AG09309 (cell line): ENCODE results near the gene CCDC73.

ENCODE experiments used
- DNase-seq: peaks from one replicate; pipeline ENCODE4 v3.0.0-alpha.2; 2010; ENCODE audit warnings: low read depth
- H3K4me3 ChIP-seq: 2 replicates; pipeline ENCODE4 v1.5.1; 2011; ENCODE audit warnings: mild to moderate bottlenecking, low read depth, low read length, moderate library complexity; ENCODE audit not compliant: control insufficient read depth
- TF ChIP-seq, protein P1 (sequence below): IDR thresholded peaks from 2 replicates; pipeline ENCODE4 v1.5.1; 2011; ENCODE audit warnings: mild to moderate bottlenecking, low read depth, low read length, inconsistent platforms; ENCODE audit not compliant: insufficient read depth, control insufficient read depth; ENCODE audit errors: missing control alignments

CCDC73 gene

DNA sequence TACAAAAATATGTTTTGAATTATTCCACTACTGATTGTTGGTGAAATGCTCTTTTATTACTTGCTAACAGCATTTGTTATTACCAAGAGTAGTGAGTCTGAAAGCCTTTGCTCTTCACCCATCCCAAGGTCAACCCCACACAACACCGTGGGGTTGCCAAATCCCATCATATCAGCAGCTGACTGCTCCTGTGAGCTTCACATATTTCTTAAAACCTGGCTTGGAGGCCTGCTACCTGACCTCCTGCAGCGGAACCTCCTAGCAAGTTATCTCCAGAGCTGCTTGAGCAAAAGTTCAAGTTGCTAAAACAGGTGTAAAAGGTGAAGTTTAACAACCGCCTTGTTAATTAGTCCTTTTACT is 230.9 kb downstream of the CCDC73 start:
- TF ChIP-seq, protein P1, sequence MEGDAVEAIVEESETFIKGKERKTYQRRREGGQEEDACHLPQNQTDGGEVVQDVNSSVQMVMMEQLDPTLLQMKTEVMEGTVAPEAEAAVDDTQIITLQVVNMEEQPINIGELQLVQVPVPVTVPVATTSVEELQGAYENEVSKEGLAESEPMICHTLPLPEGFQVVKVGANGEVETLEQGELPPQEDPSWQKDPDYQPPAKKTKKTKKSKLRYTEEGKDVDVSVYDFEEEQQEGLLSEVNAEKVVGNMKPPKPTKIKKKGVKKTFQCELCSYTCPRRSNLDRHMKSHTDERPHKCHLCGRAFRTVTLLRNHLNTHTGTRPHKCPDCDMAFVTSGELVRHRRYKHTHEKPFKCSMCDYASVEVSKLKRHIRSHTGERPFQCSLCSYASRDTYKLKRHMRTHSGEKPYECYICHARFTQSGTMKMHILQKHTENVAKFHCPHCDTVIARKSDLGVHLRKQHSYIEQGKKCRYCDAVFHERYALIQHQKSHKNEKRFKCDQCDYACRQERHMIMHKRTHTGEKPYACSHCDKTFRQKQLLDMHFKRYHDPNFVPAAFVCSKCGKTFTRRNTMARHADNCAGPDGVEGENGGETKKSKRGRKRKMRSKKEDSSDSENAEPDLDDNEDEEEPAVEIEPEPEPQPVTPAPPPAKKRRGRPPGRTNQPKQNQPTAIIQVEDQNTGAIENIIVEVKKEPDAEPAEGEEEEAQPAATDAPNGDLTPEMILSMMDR = no peak
- DNase-seq = no peak
- H3K4me3 ChIP-seq = no peak overlapping the region

DNA sequence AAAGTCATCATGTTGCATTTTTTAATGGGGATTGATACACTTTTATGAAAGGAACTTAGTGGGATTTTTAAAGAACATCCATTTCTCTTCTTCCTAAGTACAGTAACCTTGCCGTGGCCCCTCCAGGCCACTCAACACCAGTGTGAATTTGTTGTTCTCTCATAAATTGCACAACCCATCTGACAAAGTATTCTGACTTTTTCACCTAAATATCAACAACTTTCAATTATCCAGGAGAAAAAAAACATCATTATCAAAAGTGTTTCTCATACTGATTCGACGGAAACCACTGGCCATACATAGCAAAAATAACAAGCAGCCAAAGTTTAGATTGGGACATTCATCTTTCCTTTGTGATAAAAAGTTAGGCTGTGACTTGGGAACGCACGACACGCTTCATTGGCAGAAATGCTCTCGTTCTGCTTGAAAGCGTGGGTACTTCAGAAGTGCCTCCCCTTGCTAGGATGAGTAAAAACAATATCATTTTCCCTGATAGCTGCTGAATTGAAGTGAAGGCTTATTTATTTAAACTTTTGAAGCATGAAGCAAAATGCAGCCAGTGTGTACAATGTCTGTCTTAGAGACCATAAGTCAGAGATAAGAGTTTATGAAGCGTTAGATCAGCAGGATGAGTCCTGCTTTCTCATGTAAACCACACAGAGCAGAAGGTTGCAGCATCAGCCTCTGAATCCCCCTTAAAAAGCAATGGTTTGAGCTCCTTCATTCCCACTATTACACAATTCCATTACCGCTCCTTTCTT is 231.4 kb downstream of the CCDC73 start:
- TF ChIP-seq, protein P1 = no peak
- no peak overlapping the region for H3K4me3 ChIP-seq
- DNase-seq = no peak

DNA sequence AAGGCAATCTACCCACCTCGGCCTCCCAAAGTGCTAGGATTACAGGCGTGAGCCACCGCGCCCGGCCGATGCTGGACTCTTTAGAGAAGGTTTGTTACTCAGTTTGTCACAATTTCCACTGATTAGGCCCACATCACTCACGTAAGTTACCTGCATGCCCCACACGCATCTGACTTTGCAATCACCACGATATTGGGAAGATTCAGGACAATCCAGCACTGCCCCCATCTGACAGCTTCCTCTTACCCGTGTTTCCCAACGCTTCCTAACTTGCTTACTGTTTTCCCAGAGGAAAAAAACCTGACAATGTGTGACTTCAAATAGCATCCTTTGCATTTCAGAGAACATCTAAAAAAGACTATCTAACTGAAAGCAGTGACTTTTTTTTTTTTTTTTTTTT is 232.6 kb downstream of the CCDC73 start:
- H3K4me3 ChIP-seq = no peak overlapping the region
- TF ChIP-seq, protein P1 = no peak
- no peak for DNase-seq

DNA sequence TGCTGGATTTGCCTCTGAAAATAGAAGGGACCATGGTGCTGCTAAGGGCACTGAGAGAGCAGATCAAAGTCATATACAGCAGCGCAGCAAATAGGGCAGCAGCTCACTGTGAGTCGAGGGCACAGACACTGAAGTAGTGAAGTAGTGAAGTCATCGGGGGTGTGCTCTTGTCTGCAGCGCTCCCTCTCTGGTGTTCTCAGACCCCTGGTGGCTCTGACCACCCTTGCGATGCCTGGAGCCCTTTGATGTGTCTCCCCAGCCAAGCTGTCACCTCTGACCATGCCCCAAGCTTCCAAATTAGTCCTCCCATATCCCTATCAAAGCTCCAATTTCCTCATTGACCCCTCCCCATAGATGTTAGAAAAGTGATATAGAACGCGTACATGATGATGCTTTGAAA is 238.6 kb downstream of the CCDC73 start:
- TF ChIP-seq, protein P1 = no peak
- no peak for DNase-seq
- H3K4me3 ChIP-seq = no peak overlapping the region

DNA sequence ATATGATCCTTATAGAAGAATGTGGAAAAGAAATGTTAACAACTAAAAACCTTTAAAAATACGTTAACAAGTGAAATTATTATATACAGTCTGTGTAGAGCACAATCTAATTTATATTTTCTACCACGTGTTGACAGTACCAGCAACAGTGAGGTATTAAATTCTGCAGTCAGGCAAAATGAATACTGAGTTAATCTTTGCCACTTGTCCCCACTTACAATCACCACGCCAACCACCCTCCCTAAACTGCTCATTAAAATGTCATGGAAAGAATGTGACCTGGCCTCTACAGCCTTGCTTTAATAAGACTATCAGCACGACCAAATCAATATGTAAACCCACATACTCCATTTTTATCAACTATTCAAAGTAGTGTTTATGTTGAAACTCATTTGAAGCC is 239.4 kb downstream of the CCDC73 start:
- H3K4me3 ChIP-seq = no peak overlapping the region
- DNase-seq = no peak
- TF ChIP-seq, protein P1 = no peak
